ENCODE data around the gene FBRSL1.

Gene FBRSL1

GRCh38 chr12:132447731-132448462 lies 42.1 kb upstream of the FBRSL1 start:
- no peak for TF ChIP-seq POLR2AphosphoS5 (IDR thresholded peaks at IDR 0.05; ENCODE audit: low read depth, low read length)
- no peak for TF ChIP-seq REST (IDR thresholded peaks at IDR 0.05; ENCODE audit: insufficient read depth in 1 of 2, low read depth in 2 of 2, low read length in 2 of 2)
- TF ChIP-seq FOXP2 (optimal IDR thresholded peaks at IDR 0.05; ENCODE audit: borderline replicate concordance, extremely low read depth, extremely low read length, insufficient read depth), result no peak
- TF ChIP-seq TAF1 (IDR thresholded peaks at IDR 0.05; ENCODE audit: borderline replicate concordance, insufficient read depth, low read length), result no peak
- no peak for TF ChIP-seq SIN3A (IDR thresholded peaks at IDR 0.05; ENCODE audit: borderline replicate concordance, insufficient read depth, low read length)

- no peak for TF ChIP-seq POLR2AphosphoS5 (IDR thresholded peaks at IDR 0.05; ENCODE audit: low read depth, low read length)
- TF ChIP-seq FOXP2 (optimal IDR thresholded peaks at IDR 0.05; ENCODE audit: borderline replicate concordance, extremely low read depth, extremely low read length, insufficient read depth), result no peak
- no peak for TF ChIP-seq SIN3A (IDR thresholded peaks at IDR 0.05; ENCODE audit: borderline replicate concordance, insufficient read depth, low read length)
- no peak for TF ChIP-seq REST (IDR thresholded peaks at IDR 0.05; ENCODE audit: insufficient read depth in 1 of 2, low read depth in 2 of 2, low read length in 2 of 2)
- TF ChIP-seq TAF1 (IDR thresholded peaks at IDR 0.05; ENCODE audit: borderline replicate concordance, insufficient read depth, low read length), result no peak
Observed at GRCh38 chr12:132448463-132448820, 41.5 kb upstream of the FBRSL1 start.

GRCh38 chr12:132449565-132450417 lies 40.2 kb upstream of the FBRSL1 start:
- TF ChIP-seq FOXP2 (optimal IDR thresholded peaks at IDR 0.05; ENCODE audit: borderline replicate concordance, extremely low read depth, extremely low read length, insufficient read depth) (no peak), POLR2AphosphoS5 (IDR thresholded peaks at IDR 0.05; ENCODE audit: low read depth, low read length) (no peak), REST (IDR thresholded peaks at IDR 0.05; ENCODE audit: insufficient read depth in 1 of 2, low read depth in 2 of 2, low read length in 2 of 2) (no peak), TAF1 (IDR thresholded peaks at IDR 0.05; ENCODE audit: borderline replicate concordance, insufficient read depth, low read length) (no peak), SIN3A (IDR thresholded peaks at IDR 0.05; ENCODE audit: borderline replicate concordance, insufficient read depth, low read length) (no peak)

GRCh38 chr12:132450418-132451171 lies 39.4 kb upstream of the FBRSL1 start:
- TF ChIP-seq REST (IDR thresholded peaks at IDR 0.05; ENCODE audit: insufficient read depth in 1 of 2, low read depth in 2 of 2, low read length in 2 of 2), result no peak
- TF ChIP-seq FOXP2 (optimal IDR thresholded peaks at IDR 0.05; ENCODE audit: borderline replicate concordance, extremely low read depth, extremely low read length, insufficient read depth), result no peak
- no peak for TF ChIP-seq POLR2AphosphoS5 (IDR thresholded peaks at IDR 0.05; ENCODE audit: low read depth, low read length)
- no peak for TF ChIP-seq TAF1 (IDR thresholded peaks at IDR 0.05; ENCODE audit: borderline replicate concordance, insufficient read depth, low read length)
- no peak for TF ChIP-seq SIN3A (IDR thresholded peaks at IDR 0.05; ENCODE audit: borderline replicate concordance, insufficient read depth, low read length)

Data from PFSK-1 (cell line).